K562 (cell line): Measurements from ENCODE around the gene RHCG. TPM values are rescaled to one million over a fixed set of nuclear protein-coding genes. Genes with fewer than 3 reads are reported as not detected.

ENCODE experiments used
- ATAC-seq: fragments of 200-7000 bp; cut with Tn5 transposase; 3 replicates; pipeline ENCODE4 v1.9.1; 2020; ENCODE audit warnings: moderate library complexity
- BruUV-seq: library from RNA; stranded (reverse); fragments of 400-500 nt; replicated peaks from 2 replicates; lab custom pipeline; 2021; lab: Mats Ljungman, UMichigan
- CTCF ChIA-PET: fragments of 300-600 bp; formaldehyde crosslinking; extraction: SDS; loops from one replicate; lab custom pipeline; 2021; ENCODE audit warnings: low intra/inter-chr PET ratio; lab: Yijun Ruan, JAX
- POLR2A ChIA-PET: fragments of 300-600, 350-650 bp; sonication (Branson Sonifier 250); formaldehyde crosslinking; extraction: SDS; loops from one replicate; lab custom pipeline; 2021; ENCODE audit warnings: antibody characterized with exemption, inconsistent platforms; lab: Yijun Ruan, JAX
- DNase-seq, 4 experiments: peaks; one replicate each; pipeline versions ENCODE4 v3.0.0 to v3.0.0-alpha.2; 2011 to 2018; ENCODE audit warnings: low spot score in 3 of 4, mixed read lengths in 3 of 4; ENCODE audit errors: extremely low read depth in 1 of 4
- FAIRE-seq: peaks from 2 replicates; lab custom pipeline; 2011; peaks lifted over from hg19 to GRCh38; lab: Jason Lieb, UNC
- H2AFZ ChIP-seq: 2 replicates; pipeline ENCODE4 v1.6.0; 2011; ENCODE audit warnings: low read depth, low read length, control low read depth, inconsistent platforms
- H3K27ac ChIP-seq: fragments of 200-600 bp; 3 replicates; pipeline ENCODE4 v1.8.0; 2011; ENCODE audit warnings: low read depth, mild to moderate bottlenecking, control low read depth, inconsistent platforms, low read length, moderate library complexity, mixed read lengths; ENCODE audit errors: extremely low read depth
- H3K27me3 ChIP-seq, 2 experiments: fragments of 300-600 bp in 1 of 2; 2 replicates in 1 of 2; 3 replicates in 1 of 2; pipeline versions ENCODE4 v1.6.0 to v1.8.0; 2011; ENCODE audit warnings: inconsistent platforms in 2 of 2, low read length in 2 of 2, mild to moderate bottlenecking in 1 of 2, mixed read lengths in 1 of 2, moderate library complexity in 1 of 2; ENCODE audit not compliant: control insufficient read depth in 2 of 2, insufficient read depth in 2 of 2
- H3K36me3 ChIP-seq: fragments of 300-600 bp; 3 replicates; pipeline ENCODE4 v1.8.0; 2011; ENCODE audit warnings: mild to moderate bottlenecking, low read length, inconsistent platforms; ENCODE audit not compliant: control insufficient read depth, insufficient read depth
- H3K4me1 ChIP-seq, 2 experiments: fragments of 200-600 bp in 1 of 2; replicated peaks in 1 of 2; 2 replicates in 1 of 2; 3 replicates in 1 of 2; pipeline versions ENCODE4 v1.5.1 to v1.8.0; 2011; ENCODE audit warnings: inconsistent platforms in 2 of 2, low read length in 2 of 2, mild to moderate bottlenecking in 1 of 2, mixed read lengths in 1 of 2, moderate library complexity in 1 of 2; ENCODE audit not compliant: control insufficient read depth in 2 of 2, insufficient read depth in 2 of 2
- H3K4me2 ChIP-seq: 2 replicates; pipeline ENCODE4 v1.6.1; 2011; ENCODE audit warnings: low read length, control low read depth, inconsistent platforms, mixed read lengths; ENCODE audit not compliant: insufficient read depth
- H3K4me3 ChIP-seq: fragments of 200-600 bp; sonication (generic), shearing (Covaris generic); 2 replicates; pipeline ENCODE4 v1.5.1; 2016; ENCODE audit warnings: control low read depth, inconsistent platforms
- H3K79me2 ChIP-seq: fragments of 200-600 bp; 3 replicates; pipeline ENCODE4 v1.8.0; 2011; ENCODE audit warnings: low read length, inconsistent platforms; ENCODE audit not compliant: control insufficient read depth, insufficient read depth
- H3K9ac ChIP-seq, 2 experiments: 2 replicates each; pipeline versions ENCODE4 v1.6.0 to v1.6.1; 2011; ENCODE audit warnings: low read depth in 2 of 2, low read length in 2 of 2, control low read depth in 1 of 2, inconsistent platforms in 1 of 2, mild to moderate bottlenecking in 1 of 2, mixed read lengths in 1 of 2; ENCODE audit not compliant: insufficient read depth in 1 of 2
- H3K9me1 ChIP-seq: one replicate; pipeline ENCODE4 v1.6.0; 2011; ENCODE audit warnings: inconsistent platforms, mild to moderate bottlenecking, low read length, moderate library complexity; ENCODE audit not compliant: control insufficient read depth, insufficient read depth
- H3K9me3 ChIP-seq: replicated peaks from 2 replicates; pipeline ENCODE4 v1.5.1; 2011; ENCODE audit warnings: low read depth, low read length, inconsistent platforms; ENCODE audit not compliant: control insufficient read depth, insufficient read depth
- H4K20me1 ChIP-seq: replicated peaks from 2 replicates; pipeline ENCODE4 v1.6.1; 2011; ENCODE audit warnings: low read length, inconsistent platforms, mixed read lengths; ENCODE audit not compliant: control insufficient read depth, insufficient read depth
- GABPB2 ChIP-seq: fragments of 250-450 bp; sonication (Bioruptor Pico); conservative IDR thresholded peaks from 2 replicates; pipeline ENCODE4 v1.5.1; 2021; ENCODE audit warnings: mild to moderate bottlenecking
- MBD2 ChIP-seq: sonication (generic); IDR thresholded peaks from 2 replicates; pipeline ENCODE4 v1.6.1; 2016; ENCODE audit warnings: low read depth, borderline replicate concordance
- MYNN ChIP-seq, 2 experiments: sonication (generic); formaldehyde crosslinking in 1 of 2; IDR thresholded peaks; 2 replicates each; pipeline versions ENCODE4 v1.5.0 to v1.6.1; 2016 to 2020; ENCODE audit warnings: antibody characterized with exemption in 1 of 2, missing genetic modification reagents in 1 of 2
- NRF1 ChIP-seq, 2 experiments: fragments of 450-650 bp; IDR thresholded peaks in 1 of 2; conservative IDR thresholded peaks in 1 of 2; 2 replicates each; pipeline ENCODE4 v1.6.1; 2014; ENCODE audit warnings: mild to moderate bottlenecking in 2 of 2
- POLR2AphosphoS2 ChIP-seq: IDR thresholded peaks from 2 replicates; pipeline ENCODE4 v1.6.1; 2012; ENCODE audit warnings: low read length, improper control_type of control experiment
- POLR2H ChIP-seq: IDR thresholded peaks from 2 replicates; pipeline ENCODE4 v1.6.1; 2016; ENCODE audit warnings: missing genetic modification characterization, low read depth, mild to moderate bottlenecking, control low read depth, missing compliant biosample characterization, moderate library complexity
- PRPF4 ChIP-seq: fragments of 200-400 bp; formaldehyde crosslinking; IDR thresholded peaks from one replicate; pipeline ENCODE4 v1.6.1; 2017; ENCODE audit warnings: low read length, low read depth, mild to moderate bottlenecking; ENCODE audit not compliant: insufficient read depth, poor library complexity, severe bottlenecking
- PTTG1 ChIP-seq: fragments of 450-650 bp; IDR thresholded peaks from 2 replicates; pipeline ENCODE4 v1.6.1; 2016; ENCODE audit warnings: low read depth, mild to moderate bottlenecking, missing genetic modification characterization, missing compliant biosample characterization
- SP2 ChIP-seq: IDR thresholded peaks from 2 replicates; pipeline ENCODE4 v1.6.1; 2011; ENCODE audit warnings: mild to moderate bottlenecking, low read depth, low read length, moderate library complexity; ENCODE audit not compliant: poor library complexity, severe bottlenecking; ENCODE audit errors: extremely low read depth
- TEAD1 ChIP-seq, 2 experiments: fragments of 450-650 bp in 1 of 2; sonication (generic) in 1 of 2; formaldehyde crosslinking; IDR thresholded peaks; 2 replicates each; pipeline versions ENCODE4 v1.4.0 to v1.8.0; 2020 to 2022; ENCODE audit warnings: mild to moderate bottlenecking in 2 of 2, missing genetic modification reagents in 1 of 2
- ZBTB1 ChIP-seq: sonication (generic); formaldehyde crosslinking; IDR thresholded peaks from 2 replicates; pipeline ENCODE4 v1.8.1; 2023; ENCODE audit warnings: missing genetic modification reagents, low read depth, mild to moderate bottlenecking, borderline replicate concordance
- ZFP1 ChIP-seq: fragments of 450-650 bp; formaldehyde crosslinking; IDR thresholded peaks from 2 replicates; pipeline ENCODE4 v1.4.0; 2020; ENCODE audit warnings: mild to moderate bottlenecking, mixed read lengths
- ZFP30 ChIP-seq: fragments of 250-450 bp; sonication (Bioruptor Pico); IDR thresholded peaks from 2 replicates; pipeline ENCODE4 v1.8.0; 2022; ENCODE audit warnings: moderate library complexity, mild to moderate bottlenecking, inconsistent platforms, borderline replicate concordance
- ZNF324 ChIP-seq: fragments of 250-450 bp; sonication (Bioruptor Pico); IDR thresholded peaks from 2 replicates; pipeline ENCODE4 v1.4.0; 2020; ENCODE audit warnings: mild to moderate bottlenecking
- WGBS: fragments of 100-300 bp; shearing (Covaris generic); methylation state at CpG from one replicate; pipeline ENCODE4 v1.1.6; 2016; ENCODE audit warnings: low coverage, mixed read lengths; ENCODE audit not compliant: insufficient coverage; ENCODE audit errors: missing lambda C conversion rate; 5-methylcytosine and 5-hydroxymethylcytosine counted together
- in situ Hi-C: fragments of 300-500 bp; cut with MboI; formaldehyde crosslinking; loops from 4 replicates; pipeline ENCODE4 v1.15.0; 2018; ENCODE audit warnings: inconsistent platforms, mixed read lengths
- intact Hi-C: fragments of 100-400 bp; cut with micrococcal nuclease; formaldehyde crosslinking; loops from 2 replicates; pipeline ENCODE4 v1.14.2; 2022
- polyA plus RNA-seq, 8 experiments: library from polyadenylated mRNA; depleted of rRNA in 4 of 8; stranded (reverse) in 5 of 8; unstranded in 3 of 8; fragments of >200 nt; fragmentation: Nextera tagmentation in 2 of 8; fragmentation: Illumina TruSeq in 1 of 8; extraction: Ambion mirVana in 2 of 8; extraction: Trizol in 1 of 8; gene quantifications; 2 replicates each; pipeline versions ENCODE4 v1.2.1 to v1.2.3, GENCODE V29; 2011 to 2014; ENCODE audit warnings: inconsistent platforms in 1 of 8, missing spikeins in 1 of 8
- total RNA-seq, 7 experiments: library from RNA; depleted of rRNA in 6 of 7; stranded (reverse); fragments of >200 nt in 6 of 7; fragmentation: Illumina TruSeq in 2 of 7; extraction: Trizol in 2 of 7; gene quantifications; 2 replicates each; pipeline versions ENCODE4 v1.2.1 to v1.2.3, GENCODE V29; 2011 to 2021; ENCODE audit warnings: low replicate concordance in 1 of 7
- TF ChIP-seq, protein P1 (sequence below): fragments of 250-450 bp; sonication (Bioruptor Pico); IDR thresholded peaks from 2 replicates; pipeline ENCODE4 v1.5.0; 2021
- TF ChIP-seq, protein P2 (sequence below): fragments of 250-450 bp; sonication (Bioruptor Pico); IDR thresholded peaks from 2 replicates; pipeline ENCODE4 v1.4.0; 2020
- TF ChIP-seq, protein P3 (sequence below): sonication (generic); formaldehyde crosslinking; IDR thresholded peaks from 2 replicates; pipeline ENCODE4 v1.8.0; 2022; ENCODE audit warnings: mild to moderate bottlenecking, missing genetic modification reagents

The RHCG gene
- total and polyA plus RNA-seq, 9 of the 15 experiments (the other 6 are each of a cell fraction or from before 2014, with no cell fraction given) = not detected

DNA sequence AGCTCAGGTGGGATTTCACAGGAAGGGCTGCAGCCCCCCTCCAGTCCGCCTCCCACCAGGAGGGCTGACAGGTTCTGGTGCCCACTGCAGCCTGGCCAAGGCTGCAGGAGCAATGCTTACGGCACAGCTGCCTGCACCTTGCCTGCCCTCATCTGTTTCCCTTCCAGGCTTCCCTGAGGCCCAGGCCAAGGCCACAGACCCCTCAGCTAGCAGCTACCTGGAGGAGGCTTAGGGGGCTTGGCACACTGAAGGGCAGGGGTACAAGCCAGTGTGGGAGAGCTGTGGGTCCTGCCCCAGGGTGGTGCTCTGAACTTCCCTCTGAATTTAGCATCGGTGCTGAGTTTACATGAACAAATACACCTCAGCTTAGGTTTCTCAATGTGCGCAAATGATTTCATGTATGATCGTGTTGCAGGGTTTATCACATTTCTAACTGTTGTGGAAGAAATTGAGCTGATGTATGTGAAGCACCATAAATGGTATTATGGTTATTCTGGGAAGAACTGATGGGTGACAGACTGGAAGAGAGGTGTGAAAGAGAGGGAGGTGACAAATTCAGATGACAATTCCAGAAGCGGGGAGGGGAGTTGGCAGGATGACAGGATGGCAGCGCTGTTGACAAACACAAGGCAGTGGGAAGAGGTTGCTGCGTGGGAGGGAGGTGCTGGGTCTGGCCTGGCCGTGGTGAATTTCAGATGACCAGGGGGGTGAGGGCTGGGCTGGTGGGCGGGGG, 6.1 kb downstream of the RHCG start:
- H4K20me1 ChIP-seq = 0 out of 2 replicates have a peak, but pooled peaks cover 3% of the 10 kb centered on the region
- CTCF ChIA-PET = no interaction called here
- no peak for DNase-seq
- H3K27me3 ChIP-seq = peaks cover 14 to 45% of the 10 kb centered on the region in 2 experiments; a peak in 3 of 5 replicates
- intact Hi-C loops = no loop called here
- H3K4me1 ChIP-seq = peaks cover 0 to 6% of the 10 kb centered on the region in 2 experiments; a peak in 2 of 5 replicates
- no peak for ATAC-seq
- 2% methylated on average over 9 of the region's 10 CpGs for WGBS
- no TSS peak for BruUV-seq
- no peak overlapping the region for H3K27ac ChIP-seq
- H3K9me1 ChIP-seq = no peaks in the 10 kb centered on the region
- H3K9me3 ChIP-seq = no peaks in the 10 kb centered on the region
- POLR2A ChIA-PET = interaction anchor here (0.7 to 1.0 kb wide), 2 partner anchors 11 to 85 kb away, joined by 3 to 4 read pairs; no protein-coding TSS in a partner anchor
- no peaks in the 10 kb centered on the region for H3K79me2 ChIP-seq
- no peak overlapping the region; a peak in 1 of 4 replicates for H3K9ac ChIP-seq
- H2AFZ ChIP-seq = no peak overlapping the region
- no peaks in the 10 kb centered on the region for H3K36me3 ChIP-seq
- no peak overlapping the region for H3K4me3 ChIP-seq
- in situ Hi-C loops = no loop called here
- H3K4me2 ChIP-seq = no peak overlapping the region
- FAIRE-seq = no peak
- TF ChIP-seq MYNN (IDR thresholded peaks at IDR 0.05) = no peak
- no peak for TF ChIP-seq MYNN (CRISPR knock-in tag; IDR thresholded peaks at IDR 0.05)
- TF ChIP-seq, protein P1, sequence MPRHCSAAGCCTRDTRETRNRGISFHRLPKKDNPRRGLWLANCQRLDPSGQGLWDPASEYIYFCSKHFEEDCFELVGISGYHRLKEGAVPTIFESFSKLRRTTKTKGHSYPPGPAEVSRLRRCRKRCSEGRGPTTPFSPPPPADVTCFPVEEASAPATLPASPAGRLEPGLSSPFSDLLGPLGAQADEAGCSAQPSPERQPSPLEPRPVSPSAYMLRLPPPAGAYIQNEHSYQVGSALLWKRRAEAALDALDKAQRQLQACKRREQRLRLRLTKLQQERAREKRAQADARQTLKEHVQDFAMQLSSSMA (CRISPR knock-in tag) = no peak
- TF ChIP-seq PTTG1 (tag) = no peak
- no peak for TF ChIP-seq ZNF324
- no peak for TF ChIP-seq ZBTB1 (CRISPR knock-in tag)
- TF ChIP-seq NRF1 (conservative IDR thresholded peaks at IDR 0.05 in 1 of 2, IDR thresholded peaks at IDR 0.05 in 1 of 2) = no peak
- TF ChIP-seq MBD2 = no peak
- TF ChIP-seq, protein P2, sequence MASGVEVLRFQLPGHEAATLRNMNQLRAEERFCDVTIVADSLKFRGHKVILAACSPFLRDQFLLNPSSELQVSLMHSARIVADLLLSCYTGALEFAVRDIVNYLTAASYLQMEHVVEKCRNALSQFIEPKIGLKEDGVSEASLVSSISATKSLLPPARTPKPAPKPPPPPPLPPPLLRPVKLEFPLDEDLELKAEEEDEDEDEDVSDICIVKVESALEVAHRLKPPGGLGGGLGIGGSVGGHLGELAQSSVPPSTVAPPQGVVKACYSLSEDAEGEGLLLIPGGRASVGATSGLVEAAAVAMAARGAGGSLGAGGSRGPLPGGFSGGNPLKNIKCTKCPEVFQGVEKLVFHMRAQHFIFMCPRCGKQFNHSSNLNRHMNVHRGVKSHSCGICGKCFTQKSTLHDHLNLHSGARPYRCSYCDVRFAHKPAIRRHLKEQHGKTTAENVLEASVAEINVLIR (CRISPR knock-in tag) = no peak
- TF ChIP-seq SP2 = no peak
- TF ChIP-seq POLR2AphosphoS2 = no peak
- TF ChIP-seq POLR2H = no peak
- no peak for TF ChIP-seq ZFP30 (CRISPR knock-in tag)
- TF ChIP-seq TEAD1 (CRISPR knock-in tag; IDR thresholded peaks at IDR 0.05) = no peak
- TF ChIP-seq GABPB2 = no peak
- TF ChIP-seq PRPF4 = no peak
- no peak for TF ChIP-seq ZFP1
- TF ChIP-seq, protein P3, sequence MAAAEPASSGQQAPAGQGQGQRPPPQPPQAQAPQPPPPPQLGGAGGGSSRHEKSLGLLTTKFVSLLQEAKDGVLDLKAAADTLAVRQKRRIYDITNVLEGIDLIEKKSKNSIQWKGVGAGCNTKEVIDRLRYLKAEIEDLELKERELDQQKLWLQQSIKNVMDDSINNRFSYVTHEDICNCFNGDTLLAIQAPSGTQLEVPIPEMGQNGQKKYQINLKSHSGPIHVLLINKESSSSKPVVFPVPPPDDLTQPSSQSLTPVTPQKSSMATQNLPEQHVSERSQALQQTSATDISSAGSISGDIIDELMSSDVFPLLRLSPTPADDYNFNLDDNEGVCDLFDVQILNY (CRISPR knock-in tag) = no peak
